T-helper 1 cell treated with Interleukin-12 subunit alpha and Interleukin-12 subunit beta and Interleukin-4 antibody, amounts not matched to agents 30 ng/mL and 1 ng/mL, for 36 hours (primary cell): ENCODE measurements around the gene PCSK5. TPM values are rescaled to one million over a fixed set of nuclear protein-coding genes. Genes with fewer than 3 reads are reported as not detected.
"Not testable (repeated sequence)": the region's sequence is repeated elsewhere in the genome, so short reads cannot be mapped to it uniquely, and the experiment has no call there.

Experiments used
- intact Hi-C: fragments of 100-400 bp; cut with micrococcal nuclease; formaldehyde crosslinking; loops from one replicate; pipeline ENCODE4 v1.15.1; 2024
- total RNA-seq: library from RNA; stranded (reverse); gene quantifications from 2 replicates; pipeline ENCODE4 v1.2.3, GENCODE V29; 2022

PCSK5 gene
- total RNA-seq, 1 donor from 2014 or later: 7.1 TPM

GRCh38 chr9:76045221-76045620 lies 154.7 kb downstream of the PCSK5 start:
- intact Hi-C loops: no loop called here

GRCh38 chr9:76049341-76049740 lies 158.9 kb downstream of the PCSK5 start:
- intact Hi-C loops: no loop called here

DNA sequence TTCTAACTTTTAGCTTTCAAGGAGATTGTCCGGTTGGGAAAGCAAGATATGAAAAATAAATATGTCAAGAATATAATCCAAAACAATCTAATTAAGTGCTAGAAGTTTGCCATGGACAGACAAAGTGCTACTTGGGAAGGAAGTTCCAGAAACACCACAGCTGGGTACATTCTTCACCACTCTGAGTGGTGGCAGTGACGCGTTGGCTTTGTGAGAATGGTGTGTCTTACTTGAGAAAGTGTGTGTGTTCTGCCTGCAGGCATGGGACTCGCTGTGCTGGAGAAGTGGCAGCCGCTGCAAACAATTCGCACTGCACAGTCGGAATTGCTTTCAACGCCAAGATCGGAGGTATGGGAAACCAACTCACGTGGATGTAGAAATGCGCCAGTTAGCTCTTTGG lies 177.2 kb downstream of the PCSK5 start:
- intact Hi-C loops: no loop called here

DNA sequence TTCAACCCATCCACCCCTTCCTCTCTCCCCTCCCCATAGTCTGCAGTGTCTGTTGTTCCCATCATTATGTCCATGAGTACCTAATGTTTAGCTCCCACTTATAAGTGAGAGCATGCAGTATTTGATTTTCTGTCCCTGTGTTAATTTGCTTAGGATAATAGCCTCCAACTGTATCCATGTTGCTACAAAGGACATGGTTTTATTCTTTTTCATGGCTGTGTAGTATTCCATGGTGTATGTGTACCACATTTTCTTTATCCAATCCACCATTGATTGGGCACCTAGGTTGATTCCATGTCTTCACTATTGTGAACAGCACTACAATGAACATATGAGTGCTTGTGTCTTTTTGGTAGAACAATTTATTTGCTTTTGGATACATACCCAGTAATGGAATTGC lies 187.1 kb downstream of the PCSK5 start:
- intact Hi-C loops: loop anchor here (10.0 kb wide), 1 partner anchor 57 kb away; no protein-coding TSS in a partner anchor

- intact Hi-C loops: not testable (repeated sequence)
Observed at GRCh38 chr9:76081281-76081680, 190.8 kb downstream of the PCSK5 start.

GRCh38 chr9:76082057-76082456 lies 191.6 kb downstream of the PCSK5 start:
- intact Hi-C loops: no loop called here

DNA sequence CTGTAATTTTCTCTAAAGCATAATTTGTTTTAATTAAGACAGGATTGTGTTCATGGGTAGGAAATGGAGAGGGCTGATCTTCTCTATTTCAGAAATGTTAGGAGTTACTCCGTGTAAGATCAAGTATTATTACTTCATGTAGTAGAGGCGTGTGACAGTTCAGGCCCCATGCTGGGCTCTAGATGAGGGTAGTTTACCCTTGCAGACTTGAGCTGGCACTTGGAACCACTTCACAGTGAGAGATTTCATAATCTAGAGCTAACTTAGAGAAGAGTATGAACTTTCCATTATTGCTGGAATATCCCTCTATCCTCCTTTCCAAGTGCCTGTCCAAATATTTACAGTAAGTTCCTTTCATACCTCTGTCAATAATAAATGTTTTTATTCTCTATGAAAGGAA lies 195.1 kb downstream of the PCSK5 start:
- intact Hi-C loops: no loop called here

- intact Hi-C loops: no loop called here
Observed at GRCh38 chr9:76086539-76086938, 196.1 kb downstream of the PCSK5 start.

DNA sequence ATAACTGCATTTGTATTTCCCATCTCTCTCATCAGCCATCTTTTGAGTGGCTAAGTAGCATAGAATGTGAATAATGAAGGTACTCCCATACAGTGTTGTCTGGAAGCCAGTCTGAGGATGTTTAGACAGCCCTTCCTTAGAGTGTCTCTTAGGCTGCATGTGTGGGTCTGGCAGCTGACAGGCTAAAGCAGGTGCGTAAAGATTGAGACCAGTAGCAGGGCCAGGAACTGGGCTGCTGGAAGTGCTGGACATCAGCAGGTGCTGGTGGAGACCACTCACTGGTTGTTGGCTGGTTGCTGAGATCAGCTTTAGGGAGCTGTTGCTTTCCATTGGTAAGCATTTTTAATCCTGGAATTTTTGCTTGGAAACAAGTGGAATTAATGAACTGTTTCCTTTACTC lies 197.5 kb downstream of the PCSK5 start:
- intact Hi-C loops: no loop called here

DNA sequence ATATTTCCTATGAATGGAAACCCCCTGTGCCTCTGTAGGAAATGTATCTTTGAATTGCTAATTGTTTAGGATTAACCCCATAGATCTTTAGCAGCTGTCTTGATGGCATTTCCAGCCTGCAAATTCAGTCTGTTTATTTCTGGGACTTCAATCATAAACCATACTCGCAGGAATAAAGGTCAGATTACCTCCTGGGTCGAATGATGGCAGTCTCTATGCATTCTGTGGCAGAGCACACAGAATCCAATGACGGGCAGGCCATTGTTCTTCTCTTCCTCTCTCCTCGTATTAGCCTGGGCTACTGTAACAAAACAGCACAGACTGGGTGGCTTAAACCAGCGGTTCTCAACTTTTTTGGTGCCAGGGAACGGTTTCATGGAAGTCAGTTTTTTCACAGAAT lies 199.9 kb downstream of the PCSK5 start:
- intact Hi-C loops: no loop called here

DNA sequence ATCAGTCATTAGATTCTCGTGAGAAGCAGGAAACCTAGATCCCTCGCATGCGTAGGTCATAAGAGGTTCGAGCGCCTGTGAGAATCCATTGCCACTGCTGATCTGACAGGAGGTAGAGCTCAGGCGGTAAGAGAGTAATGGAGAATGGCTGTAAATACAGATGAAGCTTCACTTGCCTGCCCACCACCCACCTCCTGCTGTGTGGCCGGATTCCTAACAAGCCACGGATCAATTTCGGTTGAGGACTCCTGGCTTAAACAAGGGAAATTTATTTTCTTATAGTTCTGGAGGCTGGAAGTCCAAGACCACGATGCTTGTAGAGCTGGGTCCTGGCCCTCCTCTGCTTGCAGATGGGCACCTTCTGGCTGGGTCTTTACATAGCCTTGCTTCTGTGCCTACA lies 200.4 kb downstream of the PCSK5 start:
- intact Hi-C loops: no loop called here

- intact Hi-C loops: no loop called here
Observed at GRCh38 chr9:76092572-76092971, 202.1 kb downstream of the PCSK5 start.

DNA sequence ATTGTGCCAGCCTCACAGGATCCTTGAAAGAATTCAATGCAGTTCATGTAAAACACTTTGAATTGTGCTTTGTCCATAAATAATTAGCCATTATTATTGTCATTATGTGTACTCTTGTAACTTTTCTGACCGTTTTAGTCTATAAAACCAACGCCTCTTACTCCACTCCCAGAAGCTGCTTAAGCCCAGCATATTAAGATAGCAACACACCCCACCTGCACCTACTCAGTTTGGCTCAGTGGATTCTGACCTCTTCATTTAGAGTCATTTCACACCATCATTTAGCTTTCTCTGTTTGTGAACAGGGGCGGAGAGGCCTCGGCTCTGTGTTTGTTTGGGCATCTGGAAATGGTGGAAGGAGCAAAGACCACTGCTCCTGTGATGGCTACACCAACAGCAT lies 205.1 kb downstream of the PCSK5 start:
- intact Hi-C loops: no loop called here

GRCh38 chr9:76099516-76099915 lies 209.0 kb downstream of the PCSK5 start:
- intact Hi-C loops: no loop called here

GRCh38 chr9:76101075-76101474 lies 210.6 kb downstream of the PCSK5 start:
- intact Hi-C loops: loop anchor here (2.0 to 5.0 kb wide), 2 partner anchors 18 to 79 kb away; no protein-coding TSS in a partner anchor

DNA sequence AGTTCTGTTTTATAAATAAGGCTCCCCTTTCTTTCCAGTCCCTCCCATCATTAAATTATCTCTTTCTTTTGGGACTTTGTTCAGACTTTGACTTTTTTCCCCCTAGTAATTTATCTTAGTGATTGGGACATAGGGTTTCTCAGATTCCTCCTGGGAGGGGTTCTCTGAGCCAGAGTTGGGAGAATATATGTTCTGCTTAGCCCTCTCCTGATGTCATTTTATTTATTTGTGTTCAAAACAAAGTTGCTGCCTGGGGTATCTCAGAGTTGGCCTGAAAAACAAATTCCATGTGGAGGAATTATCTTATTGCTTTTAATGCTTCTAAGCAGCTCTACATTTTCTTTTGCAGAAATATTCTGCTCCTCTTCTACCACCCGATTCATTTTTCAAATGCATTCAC lies 211.0 kb downstream of the PCSK5 start:
- intact Hi-C loops: loop anchor here (2.0 to 5.0 kb wide), 2 partner anchors 17 to 79 kb away; no protein-coding TSS in a partner anchor

GRCh38 chr9:76101947-76102346 lies 211.5 kb downstream of the PCSK5 start:
- intact Hi-C loops: loop anchor here (2.0 to 5.0 kb wide), 2 partner anchors 17 to 80 kb away; no protein-coding TSS in a partner anchor

DNA sequence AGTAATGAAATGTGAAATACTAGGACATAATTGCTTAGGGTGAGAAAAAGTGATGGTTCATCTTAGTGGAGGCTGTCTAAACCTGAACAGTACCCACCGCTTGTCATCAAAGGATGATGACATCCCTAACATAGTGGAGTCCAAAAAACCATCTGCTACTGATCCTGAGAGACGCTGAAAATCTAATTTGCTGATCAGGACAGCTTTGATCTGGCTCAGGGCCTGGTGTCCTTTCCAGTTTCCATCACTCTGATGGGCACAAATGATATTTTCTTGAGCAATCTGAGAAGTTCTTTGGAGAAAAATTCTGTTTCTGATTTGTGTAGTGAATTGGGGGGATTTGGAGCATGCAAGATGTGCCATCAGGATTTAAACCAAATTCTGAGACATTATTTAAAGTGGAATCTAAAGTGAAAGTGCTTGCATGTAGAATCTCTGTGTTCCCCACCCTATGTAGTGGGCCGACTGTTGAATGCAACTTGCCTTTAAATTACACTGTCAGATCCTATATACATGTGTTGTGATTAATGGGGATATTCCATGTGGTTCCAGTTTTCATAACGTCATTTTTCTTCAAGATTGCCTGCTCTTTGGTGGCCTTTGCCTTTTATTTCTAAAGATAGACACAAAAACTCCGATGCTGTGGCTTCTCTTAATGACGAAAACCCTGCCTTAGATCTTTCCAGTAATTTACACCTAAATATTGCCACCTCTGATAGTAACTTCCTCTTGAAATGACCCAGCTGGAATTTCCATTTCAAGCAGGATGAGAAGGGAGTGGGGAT lies 213.2 kb downstream of the PCSK5 start:
- intact Hi-C loops: loop anchor here (5.0 kb wide), 1 partner anchor 81 kb away; no protein-coding TSS in a partner anchor

- intact Hi-C loops: no loop called here
Observed at GRCh38 chr9:76107482-76107881, 217.0 kb downstream of the PCSK5 start.

DNA sequence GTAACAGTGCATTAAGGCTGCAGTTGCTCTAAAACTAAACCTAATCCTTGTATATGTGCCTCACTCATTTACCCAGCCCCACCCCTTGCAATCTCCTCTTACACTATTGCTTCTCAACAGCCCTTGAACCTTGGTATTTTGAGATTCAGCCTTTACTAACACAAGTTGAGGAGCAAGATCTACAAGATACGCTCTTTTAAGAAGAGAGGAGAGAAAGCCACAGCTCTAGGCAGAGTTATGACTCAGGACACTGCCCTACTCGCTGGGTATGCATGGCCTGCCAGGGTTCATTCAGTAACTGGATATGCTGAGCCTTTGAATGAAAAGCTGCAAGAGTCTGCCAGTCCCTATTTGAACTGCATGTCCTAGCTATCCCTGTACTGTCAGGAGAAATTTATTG lies 219.5 kb downstream of the PCSK5 start:
- intact Hi-C loops: no loop called here

- intact Hi-C loops: no loop called here
Observed at GRCh38 chr9:76112151-76112550, 221.7 kb downstream of the PCSK5 start.

DNA sequence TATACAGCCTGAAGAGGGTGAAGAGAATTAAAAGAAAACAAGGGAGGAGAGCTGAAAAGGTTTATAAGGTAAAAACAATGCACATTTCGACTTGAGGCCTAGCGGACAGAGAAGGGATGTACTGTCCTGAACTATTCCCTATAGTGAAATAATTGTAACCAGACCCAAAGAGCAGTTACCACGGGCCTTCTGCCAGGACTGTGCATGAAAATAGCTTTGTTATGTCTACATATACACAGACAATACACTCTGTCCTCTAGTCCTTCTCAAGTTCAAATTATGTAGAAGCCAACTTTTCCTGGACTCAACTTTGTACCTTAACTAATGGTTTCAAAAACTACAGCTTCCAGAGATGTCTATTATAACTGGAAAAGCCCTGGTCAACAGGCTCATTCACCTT lies 223.7 kb downstream of the PCSK5 start:
- intact Hi-C loops: no loop called here

- intact Hi-C loops: loop anchor here (5.0 kb wide), 1 partner anchor 67 kb away; no protein-coding TSS in a partner anchor
Observed at GRCh38 chr9:76115396-76115795, 224.9 kb downstream of the PCSK5 start.
